HepG2 (cell line): ENCODE data around the gene LINGO3. TPM values are rescaled to one million over a fixed set of nuclear protein-coding genes. Genes with fewer than 3 reads are reported as not detected.

Source experiments
- ATAC-seq: fragments of 200-7000 bp; cut with Tn5 transposase; 3 replicates; pipeline ENCODE4 v1.9.1; 2020; ENCODE audit warnings: mild to moderate bottlenecking, moderate library complexity
- BruUV-seq: library from RNA; stranded (reverse); fragments of 400-500 nt; replicated peaks from 2 replicates; lab custom pipeline; 2021; lab: Mats Ljungman, UMichigan
- CTCF ChIA-PET: fragments of 300-600 bp; formaldehyde crosslinking; extraction: SDS; loops from one replicate; lab custom pipeline; 2021; ENCODE audit warnings: low total read pairs, inconsistent platforms, low intra/inter-chr PET ratio; lab: Yijun Ruan, JAX
- POLR2A ChIA-PET: fragments of 350-600 bp; sonication (Branson Sonifier 250); formaldehyde crosslinking; loops from one replicate; lab custom pipeline; 2020; ENCODE audit warnings: antibody characterized with exemption, inconsistent platforms; lab: Yijun Ruan, JAX
- DNase-seq: peaks from one replicate; pipeline ENCODE4 v3.0.0-alpha.2; 2015; ENCODE audit warnings: low spot score
- FAIRE-seq: peaks from 3 replicates; lab custom pipeline; 2011; peaks lifted over from hg19 to GRCh38; lab: Jason Lieb, UNC
- H2AFZ ChIP-seq: one replicate; pipeline ENCODE4 v1.6.1; 2011; ENCODE audit warnings: low read length, inconsistent platforms
- H3K27ac ChIP-seq: fragments of 300-600 bp; 3 replicates; pipeline ENCODE4 v1.8.0; 2011; ENCODE audit warnings: mixed run types, mild to moderate bottlenecking, mixed read lengths, low read length, inconsistent platforms; ENCODE audit not compliant: insufficient read depth; ENCODE audit errors: extremely low read length
- H3K27me3 ChIP-seq, 2 experiments: fragments of 200-600 bp in 1 of 2; 2 replicates in 1 of 2; 3 replicates in 1 of 2; pipeline versions ENCODE4 v1.6.0 to v1.8.0; 2011; ENCODE audit warnings: low read length in 2 of 2, mild to moderate bottlenecking in 2 of 2, moderate library complexity in 2 of 2, inconsistent platforms in 1 of 2; ENCODE audit not compliant: insufficient read depth in 2 of 2, control insufficient read depth in 1 of 2
- H3K36me3 ChIP-seq, 2 experiments: fragments of 200-600 bp in 1 of 2; replicated peaks in 1 of 2; 2 replicates in 1 of 2; 3 replicates in 1 of 2; pipeline versions ENCODE4 v1.5.1 to v1.8.0; 2011; ENCODE audit warnings: low read length in 2 of 2, inconsistent platforms in 1 of 2; ENCODE audit not compliant: insufficient read depth in 2 of 2, control insufficient read depth in 1 of 2
- H3K4me1 ChIP-seq: 2 replicates; pipeline ENCODE4 v1.5.1; 2012; ENCODE audit warnings: low read length, inconsistent platforms; ENCODE audit not compliant: insufficient read depth
- H3K4me2 ChIP-seq: 2 replicates; pipeline ENCODE4 v1.6.0; 2011; ENCODE audit warnings: low read depth, low read length, inconsistent platforms
- H3K4me3 ChIP-seq, 3 experiments: fragments of 200-600 bp in 1 of 3; sonication (generic), shearing (Covaris generic) in 1 of 3; replicated peaks in 1 of 3; 2 replicates each; pipeline ENCODE4 v1.5.1; 2011 to 2016; ENCODE audit warnings: low read length in 3 of 3, inconsistent platforms in 2 of 3, low read depth in 2 of 3, mild to moderate bottlenecking in 2 of 3, control low read depth in 1 of 3, mixed read lengths in 1 of 3; ENCODE audit not compliant: insufficient read depth in 1 of 3
- H3K79me2 ChIP-seq: one replicate; pipeline ENCODE4 v1.6.1; 2011; ENCODE audit warnings: low read length, inconsistent platforms; ENCODE audit not compliant: insufficient read depth
- H3K9ac ChIP-seq: 2 replicates; pipeline ENCODE4 v1.6.0; 2011; ENCODE audit warnings: mild to moderate bottlenecking, low read depth, low read length, inconsistent platforms; ENCODE audit not compliant: insufficient read depth
- H3K9me3 ChIP-seq: 2 replicates; pipeline ENCODE4 v1.5.1; 2012; ENCODE audit warnings: mild to moderate bottlenecking, low read length
- H4K20me1 ChIP-seq: 2 replicates; pipeline ENCODE4 v1.6.0; 2011; ENCODE audit warnings: inconsistent platforms, mild to moderate bottlenecking, low read length, moderate library complexity; ENCODE audit not compliant: insufficient read depth
- DNMT1 ChIP-seq: sonication (generic); formaldehyde crosslinking; IDR thresholded peaks from 2 replicates; pipeline ENCODE4 v1.5.1; 2020; ENCODE audit warnings: mild to moderate bottlenecking, missing genetic modification reagents
- DPF2 ChIP-seq: sonication (generic); formaldehyde crosslinking; IDR thresholded peaks from 2 replicates; pipeline ENCODE4 v1.4.0; 2020; ENCODE audit warnings: mild to moderate bottlenecking, low read depth, missing genetic modification reagents, borderline replicate concordance
- GPN1 ChIP-seq: sonication (generic); formaldehyde crosslinking; IDR thresholded peaks from 2 replicates; pipeline ENCODE4 v1.5.1; 2020; ENCODE audit warnings: missing genetic modification reagents, borderline replicate concordance
- HCFC1 ChIP-seq: fragments of 150-350 bp; IDR thresholded peaks from 2 replicates; pipeline ENCODE4 v1.6.1; 2014; ENCODE audit warnings: low read depth, low read length
- ISL2 ChIP-seq: sonication (generic); formaldehyde crosslinking; IDR thresholded peaks from 2 replicates; pipeline ENCODE4 v1.5.0; 2020; ENCODE audit warnings: missing genetic modification reagents
- KDM3A ChIP-seq: IDR thresholded peaks from 2 replicates; pipeline ENCODE4 v1.6.1; 2018; ENCODE audit warnings: low read depth, missing compliant biosample characterization
- NFIC ChIP-seq: IDR thresholded peaks from 2 replicates; pipeline ENCODE4 v1.6.1; 2012; ENCODE audit warnings: mild to moderate bottlenecking, low read length, inconsistent platforms
- RORA ChIP-seq: sonication (generic); formaldehyde crosslinking; IDR thresholded peaks from 2 replicates; pipeline ENCODE4 v1.5.0; 2020; ENCODE audit warnings: mild to moderate bottlenecking, missing genetic modification reagents, moderate library complexity
- SRSF1 ChIP-seq: fragments of 200-400 bp; formaldehyde crosslinking; optimal IDR thresholded peaks from 2 replicates; pipeline ENCODE3; 2017; ENCODE audit warnings: mild to moderate bottlenecking, low read depth, low read length, moderate library complexity
- ZBTB43 ChIP-seq: sonication (generic); formaldehyde crosslinking; conservative IDR thresholded peaks from 2 replicates; pipeline ENCODE4 v1.4.0; 2020; ENCODE audit warnings: missing genetic modification reagents
- ZBTB7A ChIP-seq: sonication (generic); formaldehyde crosslinking; IDR thresholded peaks from 2 replicates; pipeline ENCODE4 v1.8.0; 2022; ENCODE audit warnings: mild to moderate bottlenecking, missing genetic modification reagents
- ZHX2 ChIP-seq, 2 experiments: sonication (generic) in 1 of 2; formaldehyde crosslinking in 1 of 2; IDR thresholded peaks; 2 replicates each; pipeline versions ENCODE4 v1.6.1 to v1.9.0; 2014 to 2022; ENCODE audit warnings: antibody characterized with exemption in 1 of 2, borderline replicate concordance in 1 of 2, inconsistent platforms in 1 of 2, low read depth in 1 of 2, missing genetic modification reagents in 1 of 2
- ZNF709 ChIP-seq: sonication (generic); formaldehyde crosslinking; IDR thresholded peaks from 2 replicates; pipeline ENCODE4 v1.5.0; 2020; ENCODE audit warnings: mild to moderate bottlenecking, missing genetic modification reagents
- ZNF788 ChIP-seq: sonication (generic); formaldehyde crosslinking; IDR thresholded peaks from 2 replicates; pipeline ENCODE4 v1.5.0; 2020; ENCODE audit warnings: mild to moderate bottlenecking, missing genetic modification reagents, borderline replicate concordance
- WGBS: methylation state at CpG from one replicate; pipeline ENCODE4 v1.1.6; 2017; ENCODE audit warnings: low lambda C conversion rate; 5-methylcytosine and 5-hydroxymethylcytosine counted together
- in situ Hi-C: cut with HindIII; loops from 2 replicates; pipeline ENCODE4 v1.10.0; 2017; ENCODE audit warnings: low pct_unique_long_range_greater_than_20kb; ENCODE audit not compliant: extremely low pct_ligation_motif_present
- intact Hi-C: fragments of 100-400 bp; cut with micrococcal nuclease; formaldehyde crosslinking; loops from one replicate; pipeline ENCODE4 v1.10.0; 2022; ENCODE audit not compliant: unreplicated experiment
- polyA plus RNA-seq, 8 experiments: library from polyadenylated mRNA; depleted of rRNA in 3 of 8; stranded (reverse) in 7 of 8; unstranded in 1 of 8; fragments of >200 nt; fragmentation: Illumina TruSeq in 4 of 8; extraction: Trizol in 4 of 8; gene quantifications; 2 replicates each; pipeline versions ENCODE4 v1.2.1 to v1.2.3, GENCODE V29; 2011 to 2016; ENCODE audit warnings: low read depth in 4 of 8, missing spikeins in 1 of 8, mixed read lengths in 1 of 8; ENCODE audit not compliant: insufficient read depth in 1 of 8
- total RNA-seq, 5 experiments: library from RNA; depleted of rRNA; stranded (reverse); fragments of >200 nt; fragmentation: Illumina TruSeq; extraction: Trizol; gene quantifications; 2 replicates each; pipeline ENCODE4 v1.2.3, GENCODE V29; 2016; ENCODE audit warnings: low read depth in 1 of 5

Gene LINGO3
- total and polyA plus RNA-seq, 2 of the 13 experiments (the other 11 are each of a cell fraction or from before 2014, with no cell fraction given), result not detected

- H3K27ac ChIP-seq, result no peak overlapping the region
- BruUV-seq, result no TSS peak
- no peak overlapping the region for H2AFZ ChIP-seq
- H3K4me1 ChIP-seq, result no peaks in the 10 kb centered on the region
- no peak for DNase-seq
- in situ Hi-C loops, result no loop called here
- CTCF ChIA-PET, result no interaction called here
- WGBS, result 91% methylated on average over 23 of the region's 34 CpGs
- H3K36me3 ChIP-seq, result no peaks in the 10 kb centered on the region
- FAIRE-seq, result no peak
- intact Hi-C loops, result no loop called here
- POLR2A ChIA-PET, result no interaction called here
- H3K79me2 ChIP-seq, result no peaks in the 10 kb centered on the region
- H3K4me3 ChIP-seq, result no peak overlapping the region
- TF ChIP-seq KDM3A (CRISPR knock-in tag) (no peak), ZNF709 (CRISPR knock-in tag) (no peak), GPN1 (no peak), DNMT1 (CRISPR knock-in tag) (no peak), ZHX2 (IDR thresholded peaks at IDR 0.05; ENCODE audit: low read depth) (no peak), ZHX2 (CRISPR knock-in tag; IDR thresholded peaks at IDR 0.05; ENCODE audit: borderline replicate concordance) (no peak), NFIC (no peak), SRSF1 (no peak), ZBTB43 (no peak), DPF2 (CRISPR knock-in tag) (no peak), RORA (CRISPR knock-in tag) (no peak), HCFC1 (no peak), ISL2 (CRISPR knock-in tag) (no peak), ZBTB7A (CRISPR knock-in tag) (no peak), ZNF788 (CRISPR knock-in tag) (no peak)
- TF ChIP-seq, all 625 proteins: peak for 0
- no peak for ATAC-seq
- Histone ChIP-seq H4K20me1 (no peaks in the 10 kb centered on the region), H3K27me3 (peaks cover 0 to 6% of the 10 kb centered on the region in 2 experiments; a peak in 4 of 5 replicates), H3K4me2 (no peak overlapping the region), H3K9ac (no peak overlapping the region), H3K9me3 (no peaks in the 10 kb centered on the region)
These were observed 46.1 kb upstream of the LINGO3 start for GRCh38 chr19:2353887-2354592.
